H9 (cell line): ENCODE data around the gene SPTBN4. TPM values are rescaled to one million over a fixed set of nuclear protein-coding genes. Genes with fewer than 3 reads are reported as not detected.
A peak's percentile ranks its signal among the peaks of the same experiment; 100 is the strongest.

Experiments
- DNase-seq: peaks from one replicate; pipeline ENCODE4 v3.0.0-alpha.2; 2017
- H2AFZ ChIP-seq: one replicate; pipeline ENCODE4 v1.6.1; 2013; ENCODE audit warnings: mild to moderate bottlenecking, low read length, control low read depth, moderate library complexity
- H2AK5ac ChIP-seq: 2 replicates; pipeline ENCODE4 v1.6.1; 2013; ENCODE audit warnings: low read length, control low read depth, mixed read lengths; ENCODE audit not compliant: insufficient read length
- H2BK120ac ChIP-seq: one replicate; pipeline ENCODE4 v1.6.1; 2013; ENCODE audit warnings: low read depth, mild to moderate bottlenecking, low read length, control low read depth, inconsistent platforms; ENCODE audit not compliant: poor library complexity, severe bottlenecking
- H2BK12ac ChIP-seq: 2 replicates; pipeline ENCODE4 v1.6.1; 2013; ENCODE audit warnings: low read length, control low read depth, mixed read lengths, low read depth; ENCODE audit not compliant: insufficient read length
- H2BK15ac ChIP-seq: 2 replicates; pipeline ENCODE4 v1.6.1; 2013; ENCODE audit warnings: low read depth, low read length, control low read depth
- H2BK20ac ChIP-seq: one replicate; pipeline ENCODE4 v1.6.1; 2013; ENCODE audit warnings: low read depth, mild to moderate bottlenecking, low read length, control low read depth, inconsistent platforms; ENCODE audit not compliant: poor library complexity, severe bottlenecking
- H2BK5ac ChIP-seq: 2 replicates; pipeline ENCODE4 v1.6.1; 2013; ENCODE audit warnings: low read length, control low read depth, mixed read lengths; ENCODE audit not compliant: insufficient read length
- H3K14ac ChIP-seq: 2 replicates; pipeline ENCODE4 v1.6.1; 2013; ENCODE audit warnings: low read length, control low read depth; ENCODE audit not compliant: insufficient read depth
- H3K18ac ChIP-seq: 2 replicates; pipeline ENCODE4 v1.6.1; 2013; ENCODE audit warnings: low read depth, mild to moderate bottlenecking, mixed read lengths, low read length, control low read depth; ENCODE audit not compliant: insufficient read length
- H3K23ac ChIP-seq: 2 replicates; pipeline ENCODE4 v1.6.1; 2013; ENCODE audit warnings: low read length, control low read depth, mixed read lengths, low read depth; ENCODE audit not compliant: insufficient read length
- H3K23me2 ChIP-seq: 2 replicates; pipeline ENCODE4 v1.6.1; 2013; ENCODE audit warnings: low read depth, mild to moderate bottlenecking, mixed read lengths, low read length, control low read depth; ENCODE audit not compliant: insufficient read length, poor library complexity, severe bottlenecking
- H3K27ac ChIP-seq: 2 replicates; pipeline ENCODE4 v1.5.1; 2013; ENCODE audit warnings: low read length, control low read depth, mixed read lengths, low read depth; ENCODE audit not compliant: insufficient read length
- H3K27me3 ChIP-seq: 2 replicates; pipeline ENCODE4 v1.6.1; 2013; ENCODE audit warnings: low read length, control low read depth, inconsistent platforms; ENCODE audit not compliant: insufficient read depth
- H3K4ac ChIP-seq: 2 replicates; pipeline ENCODE4 v1.6.1; 2013; ENCODE audit warnings: low read depth, mild to moderate bottlenecking, control low read depth, inconsistent platforms, low read length, moderate library complexity
- H3K4me1 ChIP-seq: 2 replicates; pipeline ENCODE4 v1.6.1; 2013; ENCODE audit warnings: low read length, control low read depth, inconsistent platforms; ENCODE audit not compliant: insufficient read depth
- H3K4me2 ChIP-seq: 2 replicates; pipeline ENCODE4 v1.6.1; 2013; ENCODE audit warnings: low read length, control low read depth, mixed read lengths; ENCODE audit not compliant: insufficient read length, insufficient read depth
- H3K56ac ChIP-seq: 2 replicates; pipeline ENCODE4 v1.6.1; 2013; ENCODE audit warnings: low read depth, mild to moderate bottlenecking, mixed read lengths, low read length, control low read depth; ENCODE audit not compliant: insufficient read length
- H3K79me1 ChIP-seq: 2 replicates; pipeline ENCODE4 v1.6.1; 2013; ENCODE audit warnings: low read depth, mild to moderate bottlenecking, moderate library complexity, low read length, control low read depth, inconsistent platforms; ENCODE audit not compliant: insufficient read depth, poor library complexity, severe bottlenecking
- H3K79me2 ChIP-seq: 2 replicates; pipeline ENCODE4 v1.6.1; 2013; ENCODE audit warnings: low read length, control low read depth, inconsistent platforms; ENCODE audit not compliant: insufficient read depth
- H3K9ac ChIP-seq: 2 replicates; pipeline ENCODE4 v1.6.1; 2013; ENCODE audit warnings: low read length, control low read depth, mixed read lengths; ENCODE audit not compliant: insufficient read length; ENCODE audit errors: extremely low read depth
- H3K9me3 ChIP-seq: one replicate; pipeline ENCODE4 v1.6.1; 2013; ENCODE audit warnings: low read depth, low read length, inconsistent platforms; ENCODE audit not compliant: control insufficient read depth
- H3T11ph ChIP-seq: one replicate; pipeline ENCODE4 v1.6.1; 2013; ENCODE audit warnings: mild to moderate bottlenecking, low read length, control low read depth, inconsistent platforms
- H4K20me1 ChIP-seq: one replicate; pipeline ENCODE4 v1.6.1; 2013; ENCODE audit not compliant: control insufficient read depth, insufficient read length, insufficient read depth
- H4K5ac ChIP-seq: 2 replicates; pipeline ENCODE4 v1.6.1; 2013; ENCODE audit warnings: low read depth, mild to moderate bottlenecking, mixed read lengths, low read length, control low read depth; ENCODE audit not compliant: insufficient read length
- H4K8ac ChIP-seq: replicated peaks from 2 replicates; pipeline ENCODE4 v1.6.1; 2013; ENCODE audit warnings: low read length, control low read depth, mixed read lengths, low read depth; ENCODE audit not compliant: insufficient read length
- H4K91ac ChIP-seq: 2 replicates; pipeline ENCODE4 v1.6.1; 2013; ENCODE audit warnings: low read depth, mild to moderate bottlenecking, moderate library complexity, mixed read lengths, low read length, control low read depth; ENCODE audit not compliant: insufficient read length
- H3K27ac Mint-ChIP-seq, 3 experiments: 2 replicates in 2 of 3; 3 replicates in 1 of 3; pipeline ENCODE4 v1.8.0; 2020 to 2021; ENCODE audit warnings: mixed read lengths in 3 of 3, mild to moderate bottlenecking in 1 of 3, moderate library complexity in 1 of 3
- H3K27me3 Mint-ChIP-seq: 2 replicates; pipeline ENCODE4 v1.8.0; 2021; ENCODE audit warnings: low read depth, mild to moderate bottlenecking, moderate library complexity, mixed read lengths
- H3K36me3 Mint-ChIP-seq, 3 experiments: 2 replicates in 2 of 3; 3 replicates in 1 of 3; pipeline ENCODE4 v1.8.0; 2020 to 2021; ENCODE audit warnings: low read depth in 3 of 3, mixed read lengths in 3 of 3; ENCODE audit not compliant: insufficient read depth in 1 of 3
- H3K4me1 Mint-ChIP-seq, 2 experiments: 2 replicates each; pipeline ENCODE4 v1.8.0; 2020; ENCODE audit warnings: mixed read lengths in 2 of 2
- H3K4me3 Mint-ChIP-seq, 2 experiments: 2 replicates in 1 of 2; 3 replicates in 1 of 2; pipeline ENCODE4 v1.8.0; 2020 to 2021; ENCODE audit warnings: mild to moderate bottlenecking in 2 of 2, mixed read lengths in 2 of 2, moderate library complexity in 1 of 2
- H3K9me3 Mint-ChIP-seq, 2 experiments: 2 replicates in 1 of 2; 3 replicates in 1 of 2; pipeline ENCODE4 v1.8.0; 2020; ENCODE audit warnings: mild to moderate bottlenecking in 2 of 2, mixed read lengths in 2 of 2, moderate library complexity in 1 of 2
- CTCF ChIP-seq: fragments of 200-600 bp; sonication (generic); conservative IDR thresholded peaks from 3 replicates; pipeline ENCODE4 v1.8.0; 2021; ENCODE audit warnings: antibody characterized with exemption, mild to moderate bottlenecking
- WGBS: extraction: QIAGEN DNeasy Blood & Tissue Kit; methylation state at CpG from one replicate; pipeline ENCODE4 v1.1.7; 2013; ENCODE audit warnings: missing lambda C conversion rate, low lambda C conversion rate, mixed read lengths; ENCODE audit not compliant: insufficient read length; ENCODE audit errors: extremely low coverage; 5-methylcytosine and 5-hydroxymethylcytosine counted together
- total RNA-seq: library from RNA; stranded (reverse); gene quantifications from 2 replicates; pipeline ENCODE4 v1.2.1, GENCODE V29; 2021

The SPTBN4 gene
- total RNA-seq, 1 experiment from 2014 or later = 2.9 TPM

DNA sequence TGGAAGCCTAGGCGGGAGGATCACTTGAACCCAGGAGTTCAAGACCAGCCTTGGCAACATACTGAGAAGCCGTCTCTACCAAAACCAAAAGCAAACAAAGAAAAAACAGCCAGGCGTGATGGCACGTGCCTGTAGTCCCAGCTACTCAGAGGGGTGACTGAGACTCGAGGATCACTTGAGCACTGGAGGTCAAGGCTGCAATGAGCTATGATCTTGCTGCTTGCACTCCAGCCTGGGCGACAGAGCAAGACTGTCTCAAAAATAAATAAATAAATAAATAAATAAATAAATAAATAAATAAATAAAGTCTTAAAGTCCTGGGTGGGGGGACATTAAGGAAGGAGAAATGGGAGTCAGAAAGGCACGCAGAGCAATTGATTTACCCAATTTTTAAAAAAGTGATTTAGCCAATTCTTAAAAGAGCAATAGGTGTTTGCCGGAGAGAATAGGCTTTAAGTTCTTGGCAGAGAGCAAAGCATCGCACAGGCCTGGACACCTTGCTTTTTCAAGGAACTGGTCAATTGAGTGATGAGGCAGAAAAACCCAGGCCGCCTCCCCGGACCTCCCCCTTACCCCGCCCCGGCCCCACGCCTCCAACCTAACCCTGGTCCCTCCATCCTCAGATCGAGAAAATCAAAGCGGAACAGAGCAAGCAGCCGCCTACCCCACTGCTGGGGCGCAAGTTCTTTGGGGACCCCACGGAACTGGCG is 100.4 kb downstream of the SPTBN4 start:
- Histone ChIP-seq H3K79me1 (no peaks in the 10 kb centered on the region), H3K4me1 (peaks cover 3% of the 10 kb centered on the region; the same call in 1 of the 2 replicates), H3K9me3 (no peaks in the 10 kb centered on the region), H4K8ac (no peak overlapping the region), H3K79me2 (no peaks in the 10 kb centered on the region), H3T11ph (no peak overlapping the region), H2BK12ac (no peak overlapping the region), H2BK5ac (no peak overlapping the region), H3K4me2 (peak overlapping the region; percentile 33), H3K23me2 (peaks cover 4% of the 10 kb centered on the region), H3K18ac (no peak overlapping the region), H4K5ac (no peak overlapping the region), H3K23ac (no peak overlapping the region), H2BK15ac (no peak overlapping the region), H4K91ac (no peak overlapping the region), H3K9ac (no peak overlapping the region), H2BK120ac (no peak overlapping the region), H3K27ac (no peak overlapping the region), H2AK5ac (no peak overlapping the region), H3K56ac (no peak overlapping the region), H4K20me1 (no peaks in the 10 kb centered on the region), H3K14ac (no peak overlapping the region), H2BK20ac (no peak overlapping the region), H3K27me3 (peaks cover 27% of the 10 kb centered on the region), H3K4ac (no peak overlapping the region), H2AFZ (no peak overlapping the region)
- no peak for DNase-seq
- Mint-ChIP-seq H3K27ac (no peak overlapping the region), H3K27me3 (peaks cover 74% of the 10 kb centered on the region), H3K9me3 (peaks cover 0 to 7% of the 10 kb centered on the region in 2 experiments; a peak in 1 of 5 replicates), H3K36me3 (no peaks in the 10 kb centered on the region; a peak in 1 of 7 replicates), H3K4me1 (peaks cover 9 to 13% of the 10 kb centered on the region in 2 experiments), H3K4me3 (peak overlapping the region; percentile 42 to 72)
- WGBS = no CpG with 5 or more reads among the region's 20 CpGs
- no peak for TF ChIP-seq CTCF
